CD14-positive monocyte (primary cell): ENCODE results near the gene CACNA1C. TPM values are rescaled to one million over a fixed set of nuclear protein-coding genes. Genes with fewer than 3 reads are reported as not detected.

Source experiments
- DNase-seq, 3 donors: peaks; one replicate each; pipeline ENCODE4 v3.0.0-alpha.2; 2011 to 2022
- H2AFZ ChIP-seq: 2 replicates; pipeline ENCODE4 v1.6.0; 2012; ENCODE audit warnings: mild to moderate bottlenecking, low read depth, low read length, inconsistent platforms; ENCODE audit not compliant: insufficient read depth, poor library complexity, severe bottlenecking
- H3K27ac ChIP-seq, 2 donors: 1 replicate in 1 of 2; 2 replicates in 1 of 2; pipeline ENCODE4 v1.5.1; 2012 to 2013; ENCODE audit warnings: low read length in 2 of 2, control low read depth in 1 of 2, inconsistent platforms in 1 of 2, low read depth in 1 of 2, mild to moderate bottlenecking in 1 of 2
- H3K27me3 ChIP-seq, 2 donors: one replicate each; pipeline versions ENCODE4 v1.6.0 to v1.6.1; 2011 to 2013; ENCODE audit warnings: low read length in 2 of 2; ENCODE audit not compliant: control insufficient read depth in 2 of 2, insufficient read depth in 2 of 2
- H3K36me3 ChIP-seq, 2 donors: replicated peaks in 1 of 2; 1 replicate in 1 of 2; 2 replicates in 1 of 2; pipeline versions ENCODE4 v1.5.1 to v1.6.1; 2012 to 2013; ENCODE audit warnings: low read length in 2 of 2, control low read depth in 1 of 2, inconsistent platforms in 1 of 2, mild to moderate bottlenecking in 1 of 2; ENCODE audit not compliant: insufficient read depth in 2 of 2, control insufficient read depth in 1 of 2
- H3K4me1 ChIP-seq, 2 donors: 1 replicate in 1 of 2; 2 replicates in 1 of 2; pipeline versions ENCODE4 v1.5.1 to v1.6.1; 2012 to 2013; ENCODE audit warnings: low read length in 2 of 2, control low read depth in 1 of 2, inconsistent platforms in 1 of 2, mild to moderate bottlenecking in 1 of 2, moderate library complexity in 1 of 2; ENCODE audit not compliant: insufficient read depth in 2 of 2, control insufficient read depth in 1 of 2
- H3K4me2 ChIP-seq: replicated peaks from 2 replicates; pipeline ENCODE3; 2012; ENCODE audit warnings: low read length, moderate library complexity, mild to moderate bottlenecking; ENCODE audit not compliant: poor library complexity, severe bottlenecking; ENCODE audit errors: extremely low read depth
- H3K4me3 ChIP-seq, 3 experiments: fragments of 200-600 bp in 1 of 3; sonication (generic) in 1 of 3; replicated peaks in 1 of 3; 1 replicate in 2 of 3; 2 replicates in 1 of 3; pipeline ENCODE4 v1.5.1; 2011 to 2013; ENCODE audit warnings: low read length in 3 of 3, mild to moderate bottlenecking in 3 of 3, control low read depth in 2 of 3, low read depth in 2 of 3, inconsistent platforms in 1 of 3, moderate library complexity in 1 of 3
- H3K79me2 ChIP-seq: 2 replicates; pipeline ENCODE4 v1.6.0; 2012; ENCODE audit warnings: mild to moderate bottlenecking, control low read depth, inconsistent platforms, low read length, moderate library complexity; ENCODE audit not compliant: insufficient read depth
- H3K9ac ChIP-seq: 2 replicates; pipeline ENCODE4 v1.6.0; 2017; ENCODE audit warnings: low read length, mild to moderate bottlenecking; ENCODE audit not compliant: insufficient read depth, poor library complexity, severe bottlenecking
- H3K9me3 ChIP-seq, 2 donors: replicated peaks in 1 of 2; 1 replicate in 1 of 2; 2 replicates in 1 of 2; pipeline versions ENCODE4 v1.5.1 to v1.6.1; 2012 to 2013; ENCODE audit warnings: low read length in 2 of 2, control low read depth in 1 of 2; ENCODE audit not compliant: control insufficient read depth in 1 of 2, insufficient read depth in 1 of 2
- H4K20me1 ChIP-seq: 2 replicates; pipeline ENCODE4 v1.6.0; 2012; ENCODE audit warnings: mild to moderate bottlenecking, low read length, control low read depth, moderate library complexity; ENCODE audit not compliant: insufficient read depth
- H3K27ac Mint-ChIP-seq, 7 donors: one replicate each; pipeline ENCODE4 v1.8.0; 2020; ENCODE audit warnings: mild to moderate bottlenecking in 7 of 7, mixed read lengths in 7 of 7, moderate library complexity in 6 of 7, inconsistent platforms in 2 of 7
- H3K27me3 Mint-ChIP-seq, 3 donors: one replicate each; pipeline ENCODE4 v1.8.0; 2021 to 2022; ENCODE audit warnings: low read depth in 3 of 3, mild to moderate bottlenecking in 3 of 3, mixed read lengths in 3 of 3, moderate library complexity in 3 of 3, inconsistent platforms in 1 of 3
- H3K36me3 Mint-ChIP-seq, 2 donors: one replicate each; pipeline ENCODE4 v1.8.0; 2020; ENCODE audit warnings: mixed read lengths in 2 of 2, inconsistent platforms in 1 of 2, mild to moderate bottlenecking in 1 of 2
- H3K4me1 Mint-ChIP-seq: one replicate; pipeline ENCODE4 v1.8.0; 2020; ENCODE audit warnings: mild to moderate bottlenecking, mixed read lengths
- H3K4me3 Mint-ChIP-seq, 2 donors: one replicate each; pipeline ENCODE4 v1.8.0; 2020; ENCODE audit warnings: mild to moderate bottlenecking in 2 of 2, mixed read lengths in 2 of 2, moderate library complexity in 1 of 2
- H3K9me3 Mint-ChIP-seq, 7 donors: one replicate each; pipeline ENCODE4 v1.8.0; 2020 to 2022; ENCODE audit warnings: mixed read lengths in 7 of 7, mild to moderate bottlenecking in 6 of 7, moderate library complexity in 6 of 7, inconsistent platforms in 2 of 7
- CTCF ChIP-seq: fragments of 200-600 bp; IDR thresholded peaks from one replicate; pipeline ENCODE4 v1.8.0; 2022; ENCODE audit warnings: antibody characterized with exemption, mild to moderate bottlenecking
- WGBS: methylation state at CpG from one replicate; pipeline ENCODE4 v1.1.5; 2013; ENCODE audit warnings: missing lambda C conversion rate; ENCODE audit not compliant: insufficient coverage; 5-methylcytosine and 5-hydroxymethylcytosine counted together
- intact Hi-C, 2 donors: fragments of 100-400 bp; cut with micrococcal nuclease; formaldehyde crosslinking; loops; one replicate each; pipeline versions ENCODE4 v1.15.0 to v1.15.1; 2023
- polyA plus RNA-seq, 3 donors: library from polyadenylated mRNA; depleted of rRNA in 1 of 3; unstranded in 2 of 3; stranded (reverse) in 1 of 3; fragments of 300-500 nt in 2 of 3; fragments of >200 nt in 1 of 3; fragmentation: Illumina TruSeq in 2 of 3; gene quantifications; 1 replicate in 2 of 3; 2 replicates in 1 of 3; pipeline ENCODE4 v1.2.3, GENCODE V29; 2012 to 2021

Gene CACNA1C
- polyA plus RNA-seq, 3 donors, result not detected

- Mint-ChIP-seq H3K27ac (no peak overlapping the region), H3K4me3 (no peak overlapping the region), H3K9me3 (peaks cover 2 to 7% (median 5%) of the 10 kb centered on the region in 7 donors), H3K4me1 (peaks cover 37% of the 10 kb centered on the region), H3K27me3 (peaks cover 0 to 1% (median 1%) of the 10 kb centered on the region in 3 donors), H3K36me3 (no peaks in the 10 kb centered on the region)
- no peaks in the 10 kb centered on the region for H3K79me2 ChIP-seq
- no peak for DNase-seq
- WGBS, result no CpG with 5 or more reads among the region's 1 CpG
- H3K4me2 ChIP-seq, result no peak overlapping the region
- H4K20me1 ChIP-seq, result no peaks in the 10 kb centered on the region
- no peaks in the 10 kb centered on the region for H3K27me3 ChIP-seq
- no peak for TF ChIP-seq CTCF
- no peaks in the 10 kb centered on the region for H3K36me3 ChIP-seq
- H3K4me3 ChIP-seq, result no peak overlapping the region
- no peak overlapping the region for H3K27ac ChIP-seq
- H3K9me3 ChIP-seq, result no peaks in the 10 kb centered on the region
- peaks cover 33 to 36% of the 10 kb centered on the region in 2 donors for H3K4me1 ChIP-seq
- no peak overlapping the region for H2AFZ ChIP-seq
- H3K9ac ChIP-seq, result no peak overlapping the region
- intact Hi-C loops, result no loop called here
Observed at GRCh38 chr12:2281446-2281845, 228.7 kb downstream of the CACNA1C start.

- H2AFZ ChIP-seq, result peak overlapping the region; percentile 22
- H3K4me1 ChIP-seq, result peaks cover 36 to 40% of the 10 kb centered on the region in 2 donors
- H3K27me3 Mint-ChIP-seq, result peaks cover 0 to 1% (median 1%) of the 10 kb centered on the region in 3 donors
- H3K36me3 ChIP-seq, result no peaks in the 10 kb centered on the region
- WGBS, result 92% methylated on average over 6 of the region's 6 CpGs
- H4K20me1 ChIP-seq, result no peaks in the 10 kb centered on the region
- TF ChIP-seq CTCF, result no peak
- no peak for DNase-seq
- peaks cover 2 to 7% (median 5%) of the 10 kb centered on the region in 7 donors for H3K9me3 Mint-ChIP-seq
- H3K4me1 Mint-ChIP-seq, result peaks cover 42% of the 10 kb centered on the region
- no peak overlapping the region for H3K4me3 Mint-ChIP-seq
- intact Hi-C loops, result no loop called here
- no peak overlapping the region for H3K27ac ChIP-seq
- H3K9me3 ChIP-seq, result no peaks in the 10 kb centered on the region
- H3K36me3 Mint-ChIP-seq, result no peaks in the 10 kb centered on the region
- no peak overlapping the region for H3K27ac Mint-ChIP-seq
- H3K79me2 ChIP-seq, result no peaks in the 10 kb centered on the region
- H3K4me2 ChIP-seq, result no peak overlapping the region
- H3K9ac ChIP-seq, result no peak overlapping the region
- no peak overlapping the region for H3K4me3 ChIP-seq
- no peaks in the 10 kb centered on the region for H3K27me3 ChIP-seq
Observed at GRCh38 chr12:2282318-2282717, 229.5 kb downstream of the CACNA1C start.
